HepG2 (cell line): ENCODE data around the gene PCDHGA1. TPM values are rescaled to one million over a fixed set of nuclear protein-coding genes. Genes with fewer than 3 reads are reported as not detected.

Source experiments
- EEA1 ChIP-seq: sonication (generic); formaldehyde crosslinking; IDR thresholded peaks from 2 replicates; pipeline ENCODE4 v1.5.1; 2020; ENCODE audit warnings: mild to moderate bottlenecking, missing genetic modification reagents, borderline replicate concordance
- HDAC2 ChIP-seq: sonication (generic); formaldehyde crosslinking; IDR thresholded peaks from 2 replicates; pipeline ENCODE4 v1.4.0; 2020; ENCODE audit warnings: missing genetic modification reagents
- HIC2 ChIP-seq: sonication (generic); formaldehyde crosslinking; IDR thresholded peaks from 2 replicates; pipeline ENCODE4 v1.9.0; 2022; ENCODE audit warnings: low read depth, missing genetic modification reagents
- HNF4G ChIP-seq, 2 experiments: sonication (generic) in 1 of 2; formaldehyde crosslinking in 1 of 2; IDR thresholded peaks; 2 replicates each; pipeline versions ENCODE4 v1.4.0 to v1.6.1; 2011 to 2020; ENCODE audit warnings: borderline replicate concordance in 2 of 2, low read depth in 2 of 2, mild to moderate bottlenecking in 2 of 2, low read length in 1 of 2, missing genetic modification reagents in 1 of 2, moderate library complexity in 1 of 2
- HNRNPUL1 ChIP-seq: fragments of 200-400 bp; formaldehyde crosslinking; IDR thresholded peaks from 2 replicates; pipeline ENCODE4 v1.6.1; 2017; ENCODE audit warnings: low read depth, mild to moderate bottlenecking, low read length, moderate library complexity
- PRDM10 ChIP-seq: sonication (generic); formaldehyde crosslinking; IDR thresholded peaks from 2 replicates; pipeline ENCODE4 v1.4.0; 2020; ENCODE audit warnings: low read depth, missing genetic modification reagents
- PRMT3 ChIP-seq: sonication (generic); formaldehyde crosslinking; IDR thresholded peaks from 2 replicates; pipeline ENCODE4 v1.8.1; 2022; ENCODE audit warnings: low read depth, mild to moderate bottlenecking, moderate library complexity, missing genetic modification reagents, borderline replicate concordance
- REPIN1 ChIP-seq: sonication (generic); formaldehyde crosslinking; IDR thresholded peaks from 2 replicates; pipeline ENCODE4 v1.8.0; 2022; ENCODE audit warnings: missing genetic modification reagents, low read depth, mild to moderate bottlenecking, borderline replicate concordance
- SMARCC2 ChIP-seq: fragments of 450-650 bp; IDR thresholded peaks from 2 replicates; pipeline ENCODE4 v1.6.1; 2017; ENCODE audit warnings: antibody characterized with exemption, mild to moderate bottlenecking
- TBX3 ChIP-seq: fragments of 450-650 bp; IDR thresholded peaks from 2 replicates; pipeline ENCODE4 v1.6.1; 2017; ENCODE audit warnings: antibody characterized with exemption, mild to moderate bottlenecking, inconsistent platforms, borderline replicate concordance
- ZMYM2 ChIP-seq: sonication (generic); formaldehyde crosslinking; IDR thresholded peaks from 2 replicates; pipeline ENCODE4 v1.8.0; 2022; ENCODE audit warnings: mild to moderate bottlenecking, missing genetic modification reagents
- ZNF205 ChIP-seq: IDR thresholded peaks from 2 replicates; pipeline ENCODE4 v1.6.1; 2018; ENCODE audit warnings: missing biosample characterization, missing genetic modification reagents
- ZNF432 ChIP-seq: sonication (generic); formaldehyde crosslinking; IDR thresholded peaks from 2 replicates; pipeline ENCODE4 v1.5.0; 2020; ENCODE audit warnings: missing genetic modification reagents, mild to moderate bottlenecking, borderline replicate concordance
- ZNF496 ChIP-seq: sonication (generic); formaldehyde crosslinking; IDR thresholded peaks from 2 replicates; pipeline ENCODE4 v1.8.1; 2023; ENCODE audit warnings: mild to moderate bottlenecking, moderate library complexity, missing genetic modification reagents; ENCODE audit not compliant: insufficient replicate concordance
- ZSCAN22 ChIP-seq: sonication (generic); formaldehyde crosslinking; IDR thresholded peaks from 2 replicates; pipeline ENCODE4 v1.4.0; 2020; ENCODE audit warnings: mild to moderate bottlenecking, missing genetic modification reagents
- polyA plus RNA-seq, 8 experiments: library from polyadenylated mRNA; depleted of rRNA in 3 of 8; stranded (reverse) in 7 of 8; unstranded in 1 of 8; fragments of >200 nt; fragmentation: Illumina TruSeq in 4 of 8; extraction: Trizol in 4 of 8; gene quantifications; 2 replicates each; pipeline versions ENCODE4 v1.2.1 to v1.2.3, GENCODE V29; 2011 to 2016; ENCODE audit warnings: low read depth in 4 of 8, missing spikeins in 1 of 8, mixed read lengths in 1 of 8; ENCODE audit not compliant: insufficient read depth in 1 of 8
- total RNA-seq, 5 experiments: library from RNA; depleted of rRNA; stranded (reverse); fragments of >200 nt; fragmentation: Illumina TruSeq; extraction: Trizol; gene quantifications; 2 replicates each; pipeline ENCODE4 v1.2.3, GENCODE V29; 2016; ENCODE audit warnings: low read depth in 1 of 5

Gene PCDHGA1
- total and polyA plus RNA-seq, 2 of the 13 experiments (the other 11 are each of a cell fraction or from before 2014, with no cell fraction given) = 0.31 to 0.40 TPM

- no peak for TF ChIP-seq PRMT3
- no peak for TF ChIP-seq ZNF432 (CRISPR knock-in tag)
- TF ChIP-seq ZNF205 = no peak
- TF ChIP-seq ZMYM2 = no peak
- TF ChIP-seq EEA1 (CRISPR knock-in tag) = no peak
- TF ChIP-seq SMARCC2 = no peak
- peak; percentile 54; the same call in 1 of the 2 replicates for TF ChIP-seq HDAC2 (CRISPR knock-in tag)
- TF ChIP-seq HIC2 = peak; percentile 63; the same call in 1 of the 2 replicates
- 0 out of 2 replicates have a peak, but pooled peaks have one; percentile 42 for TF ChIP-seq REPIN1 (CRISPR knock-in tag)
- no peak for TF ChIP-seq ZNF496
- TF ChIP-seq TBX3 = no peak
- TF ChIP-seq HNRNPUL1 = no peak
- peak; percentile 75; the same call in 1 of the 2 replicates for TF ChIP-seq HNF4G (IDR thresholded peaks at IDR 0.05; ENCODE audit: borderline replicate concordance, low read depth, low read length)
- no peak for TF ChIP-seq HNF4G (CRISPR knock-in tag; IDR thresholded peaks at IDR 0.05; ENCODE audit: borderline replicate concordance, low read depth)
- no peak for TF ChIP-seq ZSCAN22 (CRISPR knock-in tag)
- no peak for TF ChIP-seq PRDM10 (CRISPR knock-in tag)
These were observed 194.6 kb downstream of the PCDHGA1 start (continued) for GRCh38 chr5:141524604-141525597.
